ENCODE data around the gene HYAL1.
"Not testable (repeated sequence)": the region's sequence is repeated elsewhere in the genome, so short reads cannot be mapped to it uniquely, and the experiment has no call there.

The HYAL1 gene

GRCh38 chr3:50272911-50273688 lies 30.3 kb downstream of the HYAL1 start:
- DNase-seq (ENCODE audit: low read depth) = peak; percentile 79

GRCh38 chr3:50272538-50272910 lies 30.9 kb downstream of the HYAL1 start:
- not testable (repeated sequence) for DNase-seq (ENCODE audit: low read depth)

- no peak for DNase-seq (ENCODE audit: low read depth)
Measured at GRCh38 chr3:50271314-50271936, 31.9 kb downstream of the HYAL1 start.

GRCh38 chr3:50270422-50271224 lies 32.8 kb downstream of the HYAL1 start:
- no peak for DNase-seq (ENCODE audit: low read depth)

GRCh38 chr3:50269977-50270413 lies 33.4 kb downstream of the HYAL1 start:
- no peak for DNase-seq (ENCODE audit: low read depth)

GRCh38 chr3:50269460-50269859 lies 33.9 kb downstream of the HYAL1 start:
- no peak for DNase-seq (ENCODE audit: low read depth)

GRCh38 chr3:50268703-50269451 lies 34.5 kb downstream of the HYAL1 start, which contains the start of gene SEMA3B:
TSS of gene SEMA3B (plus strand) at chr3:50269147. CDS start at chr3:50269241, 94 bp downstream.
- DNase-seq (ENCODE audit: low read depth) = no peak

- DNase-seq (ENCODE audit: low read depth) = no peak
Measured at GRCh38 chr3:50268276-50268675, 35.1 kb downstream of the HYAL1 start.

- DNase-seq (ENCODE audit: low read depth) = no peak
Measured at GRCh38 chr3:50267280-50267913, 36.0 kb downstream of the HYAL1 start.

GRCh38 chr3:50266836-50267235 lies 36.5 kb downstream of the HYAL1 start:
- DNase-seq (ENCODE audit: low read depth) = no peak

GRCh38 chr3:50266017-50266416 lies 37.4 kb downstream of the HYAL1 start:
- no peak for DNase-seq (ENCODE audit: low read depth)

GRCh38 chr3:50265571-50265970 lies 37.8 kb downstream of the HYAL1 start:
- DNase-seq (ENCODE audit: low read depth) = no peak

- DNase-seq (ENCODE audit: low read depth) = no peak
Measured at GRCh38 chr3:50264964-50265485, 38.3 kb downstream of the HYAL1 start.

GRCh38 chr3:50264383-50264963 lies 38.9 kb downstream of the HYAL1 start:
- no peak for DNase-seq (ENCODE audit: low read depth)

GRCh38 chr3:50263478-50264382 lies 39.6 kb downstream of the HYAL1 start:
- no peak for DNase-seq (ENCODE audit: low read depth)

GRCh38 chr3:50262778-50263177 lies 40.6 kb downstream of the HYAL1 start:
- no peak for DNase-seq (ENCODE audit: low read depth)

- DNase-seq (ENCODE audit: low read depth) = not testable (repeated sequence)
Measured at GRCh38 chr3:50262200-50262599, 41.2 kb downstream of the HYAL1 start.

- no peak for DNase-seq (ENCODE audit: low read depth)
Measured at GRCh38 chr3:50261505-50261904, 41.9 kb downstream of the HYAL1 start.

- DNase-seq (ENCODE audit: low read depth) = no peak
Measured at GRCh38 chr3:50260942-50261441, 42.4 kb downstream of the HYAL1 start.
